ENCODE results near the gene MKNK2.

Gene MKNK2

DNA sequence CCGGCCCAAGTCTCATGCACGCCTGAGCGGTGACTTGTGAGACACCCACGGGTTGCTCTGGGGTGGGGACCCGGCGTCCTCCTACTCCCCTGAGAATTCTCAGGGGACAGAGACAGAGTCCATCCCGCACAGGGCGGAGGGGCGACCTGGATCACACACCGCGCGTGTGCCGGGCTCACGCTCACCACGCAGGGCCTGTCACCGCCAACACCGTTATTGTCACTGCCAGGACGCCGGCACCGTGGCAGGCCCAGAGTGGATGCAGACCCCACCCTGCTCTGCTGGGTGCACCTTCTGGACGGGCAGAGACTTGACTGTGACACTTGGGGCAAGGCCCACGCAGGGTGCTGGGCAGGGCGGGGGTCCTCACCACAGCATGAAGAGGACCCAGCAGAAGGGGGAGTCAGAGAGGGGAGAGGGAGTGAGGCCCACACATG lies 28.8 kb upstream of the MKNK2 start:
- no peak for DNase-seq

DNA sequence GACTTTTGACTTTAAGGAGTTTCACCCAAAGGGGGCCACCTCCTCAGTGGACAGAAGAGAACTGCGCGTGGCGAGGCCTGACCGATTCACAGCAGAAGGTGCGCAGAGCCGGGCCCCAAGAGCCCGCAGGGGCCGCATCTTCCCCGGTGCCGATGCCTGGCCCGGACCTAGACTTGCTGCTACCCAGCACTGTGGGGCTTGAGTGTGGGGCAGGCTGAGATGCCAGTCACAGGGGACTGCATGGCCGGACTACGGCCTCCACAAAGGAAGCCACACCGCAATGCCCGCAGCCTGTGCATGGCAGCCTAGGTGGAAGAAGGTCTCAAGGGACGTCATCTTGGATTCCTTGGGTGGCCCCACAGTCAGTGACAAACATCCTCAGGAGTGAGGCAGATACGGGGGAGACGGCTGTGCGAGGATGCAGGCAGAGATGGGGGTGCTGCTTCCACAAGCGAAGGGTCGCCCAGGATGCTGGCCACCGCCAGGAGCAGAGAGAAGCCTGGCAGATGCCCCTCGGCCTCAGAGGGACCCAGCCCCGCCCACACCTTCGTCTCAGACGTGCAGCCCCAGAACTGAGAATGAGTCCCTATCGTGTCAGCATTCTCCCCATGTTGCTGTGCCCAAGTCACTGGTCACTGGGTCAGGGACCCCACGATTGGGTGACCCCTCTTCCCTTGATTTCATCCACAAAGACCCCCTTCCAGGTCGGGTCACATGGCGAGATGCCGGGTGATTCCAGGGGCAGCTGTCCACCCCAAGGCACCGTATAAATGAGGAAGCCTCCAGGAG lies 28.2 kb upstream of the MKNK2 start:
- DNase-seq: no peak

DNA sequence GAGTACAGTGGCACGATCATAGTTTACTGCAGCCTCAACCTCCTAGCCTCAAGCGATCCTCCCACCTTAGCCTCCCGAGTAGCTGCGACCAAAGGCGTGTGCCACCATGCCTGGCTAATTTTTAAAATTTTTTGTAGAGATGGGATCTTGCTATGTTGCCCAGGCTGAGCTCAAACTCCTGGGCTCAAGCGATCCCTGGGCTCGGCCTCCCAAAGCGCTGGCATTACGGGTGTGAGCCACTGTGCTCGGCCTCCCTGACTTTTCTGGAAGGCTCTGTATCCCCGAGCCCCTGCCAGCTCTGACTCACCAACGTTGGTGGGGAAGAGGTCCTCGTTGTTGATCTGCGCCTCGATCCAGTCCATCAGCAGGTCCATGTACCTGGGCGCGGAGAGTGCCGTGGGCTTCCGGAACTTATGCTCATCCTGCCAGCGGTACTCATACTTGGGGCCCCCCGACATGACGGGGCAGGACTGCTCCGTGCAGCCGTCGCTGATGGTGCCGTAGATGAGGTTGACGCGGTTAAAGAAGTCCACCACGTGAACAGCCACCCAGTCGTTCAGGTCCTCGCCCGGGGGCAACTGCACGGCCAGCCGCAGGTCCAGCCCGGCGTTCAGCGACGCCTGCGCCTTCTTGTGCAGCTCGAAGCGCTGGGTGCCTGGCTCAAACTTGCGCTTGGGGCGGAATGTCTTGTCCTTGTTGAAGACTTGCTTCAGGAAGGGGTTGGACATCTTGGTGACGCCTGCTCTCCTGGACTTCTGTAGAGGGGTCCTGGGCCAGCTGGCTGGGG lies 27.0 kb upstream of the MKNK2 start:
- DNase-seq: no peak

DNA sequence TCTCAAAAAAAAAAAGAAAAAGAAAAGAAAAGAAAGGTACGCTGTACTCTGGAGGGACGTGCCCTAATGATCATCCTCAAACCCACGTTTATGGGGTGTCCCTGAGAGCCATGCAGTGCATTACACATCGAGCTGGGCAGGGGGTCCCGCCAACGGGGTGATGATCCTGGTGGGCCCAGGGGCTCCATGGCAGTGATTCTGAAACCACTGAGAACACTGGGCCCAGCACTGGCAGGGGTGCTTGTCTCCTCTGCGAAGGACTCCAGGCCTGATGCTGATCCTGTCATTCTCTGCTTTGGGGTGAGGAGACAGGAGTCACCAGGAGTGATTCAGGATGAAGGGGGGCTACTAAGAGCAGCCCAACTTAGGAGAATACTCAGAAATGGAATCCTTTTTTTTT lies 26.4 kb upstream of the MKNK2 start:
- no peak for DNase-seq

DNA sequence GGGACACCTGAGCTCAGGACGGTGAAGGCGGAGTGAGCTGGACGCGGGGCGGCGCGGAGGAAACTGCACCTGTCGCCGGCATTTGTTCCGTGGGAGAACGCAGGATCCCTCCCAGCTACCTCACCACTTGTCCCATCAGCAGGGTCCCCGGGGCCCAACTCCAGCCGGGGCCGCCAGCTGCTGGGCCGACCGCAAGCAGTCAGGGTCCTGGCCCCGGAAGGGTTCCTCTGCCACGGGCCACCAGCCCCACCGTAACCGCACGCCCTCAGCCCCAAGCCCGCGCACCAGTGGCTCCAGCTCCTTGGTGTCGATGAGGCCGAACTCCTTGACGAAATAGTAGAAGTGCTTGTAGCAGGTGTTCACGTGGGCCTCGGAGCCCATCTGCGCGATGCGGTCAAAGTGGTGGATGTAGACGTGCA lies 25.5 kb upstream of the MKNK2 start:
- DNase-seq: no peak

DNA sequence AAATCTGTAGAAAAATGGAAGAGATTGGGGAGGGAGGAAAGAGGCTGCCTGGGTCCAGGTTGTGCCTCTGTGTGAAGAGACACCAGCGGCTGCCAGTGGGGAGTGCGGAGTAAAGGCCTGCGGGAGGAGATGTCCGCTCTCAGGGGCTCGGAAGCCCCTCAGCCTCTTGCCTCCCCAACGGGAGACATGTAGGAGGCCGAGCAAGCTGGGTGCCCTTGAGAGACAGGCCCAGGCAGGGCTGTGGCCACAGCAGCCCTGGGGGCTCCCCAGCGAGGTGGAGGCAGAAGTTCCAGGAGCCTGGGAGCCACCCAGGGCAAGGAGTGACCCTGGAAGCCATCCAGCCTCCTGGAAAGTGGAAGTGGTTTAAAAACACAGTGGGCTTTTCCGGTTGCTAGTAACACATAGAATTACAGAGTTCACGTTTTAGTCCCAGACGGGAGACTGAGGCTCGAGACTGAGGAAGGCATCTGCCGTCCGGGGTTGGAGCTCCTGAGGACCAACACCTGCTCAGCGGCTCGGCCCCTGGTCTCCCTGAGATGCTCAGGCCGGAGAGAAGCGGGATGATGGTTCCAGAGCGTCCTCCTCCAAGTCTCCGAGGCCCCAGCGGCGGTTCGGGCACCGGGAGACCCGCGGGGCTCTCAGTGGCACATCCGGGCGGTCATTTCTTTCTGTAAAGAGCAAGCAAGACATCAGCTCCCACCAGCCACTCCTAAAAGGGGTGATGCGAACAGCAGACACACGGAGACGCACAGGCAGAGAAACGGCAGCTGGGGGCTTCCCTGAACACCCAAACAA lies 21.9 kb upstream of the MKNK2 start:
- no peak for DNase-seq

DNA sequence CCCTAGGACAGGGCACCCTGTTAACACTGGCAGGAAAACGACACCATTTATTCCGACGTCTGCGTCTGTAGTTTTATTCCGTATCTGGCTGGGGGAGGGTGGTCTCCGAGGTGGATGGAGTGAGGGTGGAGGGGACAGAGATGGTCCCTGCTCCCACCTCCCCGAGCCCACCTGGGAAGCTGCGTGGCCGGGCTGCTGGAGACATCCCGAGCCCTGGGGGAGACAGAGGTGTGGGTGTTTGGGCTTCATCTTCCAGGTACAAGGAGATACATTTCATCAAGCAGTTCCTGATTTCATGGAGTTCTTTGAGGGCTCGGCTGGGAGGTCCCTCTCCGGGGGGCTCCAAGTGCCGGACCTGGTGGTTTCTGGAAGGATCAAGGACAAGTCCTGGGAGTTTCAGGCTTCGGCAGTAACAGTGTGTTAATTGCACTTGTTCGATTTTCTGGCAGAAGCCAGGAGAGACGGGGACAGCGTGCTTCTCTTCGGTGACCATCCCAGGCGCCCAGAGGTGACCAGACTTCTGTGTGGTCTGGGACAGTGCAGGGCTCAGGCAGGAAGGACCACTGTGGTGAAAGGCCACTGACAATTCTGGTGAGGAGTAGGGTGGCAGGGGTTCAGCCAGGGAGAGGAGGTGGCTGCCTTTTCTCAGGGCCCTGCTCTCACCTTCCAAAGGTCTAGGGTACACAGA lies 20.1 kb upstream of the MKNK2 start:
- DNase-seq: no peak

DNA sequence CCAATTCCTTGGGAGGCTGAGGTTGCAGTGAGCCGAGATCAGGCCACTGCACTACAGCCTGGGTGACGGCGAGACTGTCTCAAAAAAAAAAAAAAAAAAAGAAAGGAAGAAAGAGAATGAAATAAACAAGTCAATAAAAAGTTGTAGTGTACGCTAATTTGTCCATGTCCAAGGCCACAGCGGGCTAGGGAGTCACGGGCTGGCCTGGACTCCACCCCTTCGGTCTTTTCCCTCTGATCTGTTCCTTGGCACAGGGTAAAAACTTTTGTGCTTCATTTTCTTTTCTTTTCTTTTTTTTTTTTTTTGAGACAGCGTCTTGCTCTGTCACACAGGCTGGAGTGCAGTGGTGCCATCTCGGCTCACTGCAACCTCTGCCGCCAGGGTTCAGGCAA lies 19.4 kb upstream of the MKNK2 start:
- no peak for DNase-seq

DNA sequence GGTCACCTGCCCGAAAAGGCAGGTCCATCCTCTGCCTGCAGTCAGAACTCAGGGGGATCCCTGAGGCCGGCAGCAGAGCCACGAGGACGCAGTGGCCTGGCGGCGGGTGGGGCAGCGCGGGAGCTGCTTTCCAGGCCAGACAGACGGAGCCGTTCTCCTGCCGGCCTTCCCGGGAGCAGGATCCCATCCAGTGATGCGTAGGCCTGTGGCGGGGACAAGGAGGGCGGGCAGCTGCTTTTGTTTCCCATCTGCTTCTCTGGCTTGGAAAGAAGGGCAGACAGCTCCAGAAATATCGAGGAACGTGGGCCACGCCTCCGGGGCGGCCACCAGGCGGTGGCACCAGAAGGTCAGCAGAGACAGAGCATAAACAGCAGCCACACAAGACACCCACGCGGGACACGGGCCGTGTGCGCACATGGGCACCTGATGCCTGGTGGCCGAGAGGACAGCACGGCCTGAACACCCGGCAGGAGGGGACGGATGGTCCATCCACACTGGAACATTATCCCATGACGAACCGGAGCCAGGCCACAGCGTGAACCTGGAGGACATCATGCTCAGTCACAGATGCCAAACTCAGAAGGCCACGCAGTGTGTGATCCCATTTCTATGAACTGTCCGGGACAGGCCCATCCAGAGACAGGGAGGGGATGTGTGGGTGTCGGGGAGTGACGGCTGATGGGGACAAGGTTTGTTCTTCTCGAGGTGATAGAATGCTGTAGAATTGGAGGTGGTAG lies 13.9 kb upstream of the MKNK2 start:
- no peak for DNase-seq

DNA sequence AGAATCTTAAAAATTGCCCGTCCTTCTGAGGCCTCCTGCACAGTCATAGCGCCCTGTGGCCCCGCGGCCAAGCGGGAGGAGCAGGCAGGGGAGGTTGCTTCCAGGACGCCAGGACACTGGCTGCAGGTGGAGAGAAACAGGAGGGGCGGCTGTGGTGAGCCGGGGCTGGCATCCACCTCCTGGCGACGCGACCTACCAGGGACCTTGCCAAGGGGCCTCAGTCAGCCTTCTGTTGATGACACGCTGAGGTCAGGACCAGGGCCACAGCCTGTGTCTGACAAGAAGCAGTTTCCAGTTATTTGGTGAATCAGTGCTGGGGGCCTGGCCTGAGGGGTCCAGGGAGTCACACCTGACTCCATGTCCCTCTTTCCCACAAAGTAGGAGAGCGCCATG lies 13.3 kb upstream of the MKNK2 start:
- DNase-seq: no peak

DNA sequence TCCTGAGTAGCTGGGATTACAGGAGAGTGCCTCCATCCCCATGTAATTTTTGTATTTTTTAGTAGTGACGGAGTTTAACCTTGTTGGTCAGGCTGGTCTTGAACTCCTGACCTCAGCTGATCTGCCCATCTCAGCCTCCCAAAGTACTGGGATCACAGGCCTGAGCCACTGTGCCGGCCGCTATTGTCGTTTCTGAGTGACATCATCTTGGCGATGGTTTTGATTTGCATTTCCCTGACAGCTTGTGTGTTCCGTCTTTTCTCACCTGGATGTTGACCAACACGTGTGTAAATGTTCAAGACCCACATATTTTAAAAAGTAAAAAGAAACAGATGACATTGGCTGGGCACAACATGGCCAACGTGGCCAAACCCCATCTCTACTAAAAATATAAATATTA lies 12.8 kb upstream of the MKNK2 start:
- DNase-seq: no peak

DNA sequence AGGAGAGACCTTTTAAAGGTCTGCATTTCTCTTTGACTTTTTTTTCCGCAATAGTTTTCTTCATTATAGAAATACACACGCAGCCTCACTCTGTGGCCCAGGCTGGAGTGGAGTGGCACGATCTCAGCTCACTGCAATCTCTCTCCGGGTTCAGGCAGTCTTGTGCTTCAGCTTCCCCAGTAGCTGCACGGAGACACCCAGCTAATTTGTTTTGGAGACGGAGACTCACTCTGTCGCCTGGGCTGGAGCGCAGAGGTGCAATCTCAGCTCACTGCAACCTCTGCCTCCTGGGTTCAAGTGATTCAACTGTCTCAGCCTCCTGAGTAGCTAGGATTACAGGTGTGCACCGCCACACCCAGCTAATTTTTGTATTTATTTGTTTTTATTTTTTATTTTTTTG lies 11.7 kb upstream of the MKNK2 start:
- DNase-seq: no peak

DNA sequence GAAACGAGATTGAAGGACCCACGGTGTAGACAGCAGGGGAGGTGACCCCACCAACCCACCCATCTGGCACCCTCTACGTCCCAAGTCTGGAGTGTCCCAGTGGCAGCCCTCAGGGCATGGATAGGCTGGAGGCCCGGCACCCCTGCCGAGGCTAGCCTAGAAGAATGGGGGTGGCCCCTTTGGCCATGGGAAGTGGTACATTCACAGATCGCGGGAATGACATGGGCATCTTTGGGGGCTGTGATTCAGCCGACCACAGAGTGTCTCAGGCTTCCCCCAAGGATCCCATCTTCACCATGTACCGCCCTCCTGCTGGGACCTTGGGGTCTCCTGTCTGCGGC lies 11.3 kb upstream of the MKNK2 start:
- no peak for DNase-seq

DNA sequence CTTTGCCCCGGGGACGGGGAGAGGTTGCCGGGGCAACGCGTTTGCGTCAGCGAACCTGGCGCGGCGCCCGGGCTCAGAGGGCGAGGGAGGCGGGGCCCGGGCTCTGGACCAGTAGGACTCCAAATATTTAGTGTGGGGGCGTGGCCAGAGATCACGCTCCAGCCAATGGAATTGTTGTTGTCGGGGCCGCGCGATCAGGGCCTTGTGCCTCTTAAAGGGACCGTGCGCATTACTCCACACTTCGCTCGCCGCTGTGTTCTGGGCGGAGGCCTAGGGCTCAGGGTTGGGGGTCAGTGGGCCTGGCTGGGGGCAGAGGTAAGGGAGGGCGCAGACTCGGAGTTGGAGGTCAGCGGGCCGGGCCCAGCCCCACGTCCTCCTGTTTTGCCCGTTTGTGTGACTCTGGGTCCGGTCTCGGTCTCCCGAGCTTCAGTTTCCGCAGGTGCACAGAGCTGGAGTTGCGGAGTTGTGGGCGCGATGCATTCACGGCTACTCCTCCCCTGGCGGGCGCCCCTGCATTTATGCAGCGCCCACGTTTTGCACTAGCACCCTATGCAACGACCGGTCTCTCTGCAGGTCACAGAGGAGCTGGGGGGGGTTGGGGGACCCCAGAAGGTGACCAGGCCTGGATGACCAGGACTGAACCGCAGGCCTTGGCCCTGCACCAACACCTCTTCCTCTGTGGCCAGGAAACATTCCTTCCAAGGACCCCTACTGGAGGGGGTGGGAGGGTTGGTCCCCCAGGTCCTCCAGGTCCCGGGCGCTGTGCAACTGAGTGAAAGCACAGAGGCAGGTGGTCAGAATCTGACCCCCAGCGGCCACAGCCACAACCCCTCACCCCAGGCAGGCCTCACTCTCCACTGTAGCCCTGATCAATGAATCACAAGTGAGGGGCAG lies 10.7 kb upstream of the MKNK2 start:
- DNase-seq: peak; percentile 100

DNA sequence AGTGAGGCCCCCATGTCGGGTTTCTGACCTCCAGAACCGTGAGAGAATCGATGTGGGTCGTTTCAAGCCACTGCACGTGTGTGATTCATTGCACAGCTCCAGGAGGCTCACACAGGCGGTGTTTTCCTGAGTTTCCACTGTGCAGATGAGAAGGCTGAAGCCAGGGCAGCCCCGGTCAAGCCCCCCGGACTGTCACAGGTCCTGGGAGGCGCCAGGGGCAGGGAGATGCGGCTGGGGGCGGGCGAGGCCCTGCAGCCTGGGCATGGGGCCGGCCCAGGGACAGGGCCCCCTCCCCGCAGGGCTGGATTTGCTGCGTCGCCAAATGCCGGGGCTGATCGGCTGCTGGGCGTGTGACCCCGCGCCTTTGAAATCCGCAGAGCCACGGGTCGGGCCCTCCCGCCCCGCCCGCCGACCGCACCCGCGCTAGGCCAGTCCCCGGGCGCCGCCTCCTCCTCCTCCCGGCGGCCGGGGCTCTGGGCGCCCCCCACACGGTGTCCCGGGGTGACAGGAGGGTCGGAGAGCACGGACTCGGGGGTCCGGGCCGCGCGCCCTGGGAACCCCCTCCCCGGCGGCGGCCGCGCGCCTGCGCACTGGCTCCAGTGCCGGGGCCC lies 9.9 kb upstream of the MKNK2 start:
- DNase-seq: peak; percentile 70

DNA sequence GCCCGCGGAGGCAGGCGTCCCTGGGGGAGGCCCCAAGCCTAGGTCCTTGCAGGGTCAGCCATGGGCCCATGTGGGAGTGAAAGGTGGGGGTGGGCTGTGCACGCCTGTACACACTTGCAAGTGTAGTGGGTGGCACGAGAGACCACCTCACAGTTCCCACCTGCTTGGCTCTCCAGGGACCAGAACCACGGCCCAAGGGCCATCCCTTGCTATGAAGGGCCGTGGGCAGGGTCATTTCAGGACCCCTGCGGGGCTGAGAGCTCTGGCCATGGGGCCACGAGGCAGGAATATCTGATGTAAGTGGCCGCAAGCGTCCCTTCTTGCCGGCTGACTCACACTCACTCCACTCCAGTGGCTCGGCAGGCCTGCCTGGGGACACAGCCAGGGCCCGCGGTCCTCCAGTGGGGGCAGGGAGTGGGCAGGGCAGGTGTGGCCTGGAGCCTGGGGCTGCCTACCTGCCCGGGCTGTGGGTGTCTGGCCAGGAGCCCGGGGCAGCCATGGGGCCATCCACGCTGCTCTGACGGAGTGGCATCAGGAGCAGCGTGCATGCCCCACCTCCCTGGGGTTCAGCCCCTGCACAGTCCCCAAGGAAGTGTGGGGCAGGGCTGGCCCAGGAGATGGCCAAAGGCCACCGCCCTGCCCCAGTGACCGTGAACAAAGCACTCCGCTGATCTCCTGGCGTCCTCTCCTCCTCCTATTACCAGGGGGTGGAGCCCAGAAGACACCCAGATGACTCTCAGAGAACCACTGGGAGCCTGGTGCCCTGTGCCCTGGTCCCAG lies 8.6 kb upstream of the MKNK2 start:
- no peak for DNase-seq

DNA sequence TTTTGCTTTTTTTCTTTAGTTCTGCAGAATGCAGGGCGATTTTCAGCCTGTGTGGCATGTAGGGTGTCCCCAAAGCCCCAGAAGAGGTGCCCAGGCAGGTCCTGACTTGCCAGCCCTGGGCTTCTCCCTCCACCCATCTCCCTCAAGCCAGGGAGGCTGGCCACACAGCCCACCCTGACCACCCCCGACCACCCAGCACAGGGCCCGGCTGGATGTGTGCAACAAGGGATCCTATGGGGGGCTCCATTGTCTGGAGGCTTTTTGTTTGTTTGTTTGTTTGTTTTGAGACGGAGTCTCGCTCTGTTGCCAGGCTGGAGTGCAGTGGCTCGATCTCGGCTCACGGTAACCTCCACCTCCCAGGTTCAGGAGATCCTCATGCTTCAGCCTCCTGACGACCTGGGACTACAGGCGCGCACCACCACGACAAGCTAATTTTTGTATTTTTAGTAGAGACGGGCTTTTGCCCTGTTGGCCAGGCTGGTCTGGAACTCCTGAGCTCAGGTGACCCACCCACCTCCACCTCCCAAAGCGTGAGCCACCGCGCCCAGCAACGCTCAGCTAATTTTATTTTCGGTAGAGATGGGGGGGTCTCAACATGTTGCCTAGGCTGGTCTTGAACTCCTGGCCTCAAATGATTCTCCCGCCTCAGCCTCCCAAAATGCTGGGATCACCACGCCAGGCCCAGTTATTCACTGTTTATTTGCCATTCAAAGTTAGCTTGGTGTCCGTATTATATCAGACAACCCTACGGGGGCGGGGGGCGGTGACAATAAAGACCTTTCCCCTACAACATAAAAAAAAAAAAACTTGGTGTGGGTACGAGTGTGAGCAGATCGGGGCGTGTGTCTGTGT lies 7.8 kb upstream of the MKNK2 start:
- no peak for DNase-seq

DNA sequence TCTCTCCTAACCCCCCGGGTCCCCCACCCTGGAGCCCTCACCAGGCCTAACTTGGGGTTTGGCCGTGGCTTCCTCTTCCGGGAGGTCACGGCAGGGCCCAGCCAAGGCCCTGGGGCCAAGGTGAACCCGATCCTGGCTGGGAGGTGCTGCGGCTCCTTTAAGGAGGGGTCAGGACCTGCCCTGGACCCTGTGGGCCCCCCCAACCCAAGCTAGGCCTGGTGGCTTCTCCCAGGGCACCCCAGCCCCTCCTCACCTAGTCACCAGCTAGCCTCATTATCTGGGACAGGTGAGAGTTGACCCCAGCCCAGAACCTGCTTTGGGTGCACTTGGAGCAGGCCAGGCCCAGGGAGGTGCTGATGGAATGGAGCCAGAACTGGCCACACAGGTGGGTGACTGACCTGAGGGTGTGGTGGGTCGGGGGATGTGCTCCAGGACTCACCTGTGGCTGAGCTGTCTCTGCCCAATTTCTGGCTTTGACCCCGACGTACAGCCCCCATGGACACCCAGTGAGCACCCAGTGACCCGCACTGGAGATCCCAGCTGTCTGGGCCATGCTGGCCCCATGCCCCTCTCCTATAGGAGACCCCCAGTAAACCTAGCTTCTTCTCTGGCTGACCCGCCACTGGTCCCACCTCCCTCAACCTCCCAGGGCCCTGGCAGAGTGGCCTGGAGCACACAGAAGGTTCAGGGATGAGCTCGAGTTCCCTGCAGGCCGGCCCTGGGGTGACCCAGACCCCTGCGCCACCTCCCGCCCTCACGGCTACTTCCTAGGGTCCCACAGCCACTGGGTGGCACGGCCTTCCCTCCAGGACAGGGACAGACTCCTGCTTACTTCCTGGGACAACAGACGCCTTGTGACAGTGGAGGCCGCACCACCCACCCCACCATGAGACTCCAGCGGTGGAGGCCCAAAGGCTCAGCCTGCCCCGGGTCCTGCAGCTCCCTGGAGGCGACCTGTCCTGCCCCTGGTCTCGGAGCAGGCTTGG lies 6.7 kb upstream of the MKNK2 start:
- DNase-seq: no peak
